Naive thymus-derived CD4-positive, alpha-beta T cell (primary cell): ENCODE measurements around the gene CAMK1D. TPM values are rescaled to one million over a fixed set of nuclear protein-coding genes. Genes with fewer than 3 reads are reported as not detected.

Source experiments
- ATAC-seq: fragments of 150-1000 bp; cut with Tn5 transposase; 2 replicates; pipeline ENCODE4 v1.10.0; 2021; ENCODE audit warnings: mild to moderate bottlenecking, moderate library complexity
- CTCF ChIA-PET: fragments of 350-600 bp; sonication (Branson Sonifier 250); formaldehyde crosslinking; loops from one replicate; lab custom pipeline; 2021; ENCODE audit warnings: antibody characterized with exemption; lab: Charles Lee
- POLR2A ChIA-PET: fragments of 350-600 bp; sonication (Branson Sonifier 250); formaldehyde crosslinking; loops from one replicate; lab custom pipeline; 2021; ENCODE audit warnings: antibody characterized with exemption, inconsistent platforms; lab: Charles Lee
- DNase-seq, 9 donors: peaks; one replicate each; pipeline versions ENCODE4 v3.0.0 to v3.0.0-alpha.2; 2020 to 2022; ENCODE audit warnings: mixed read lengths in 1 of 9
- H3K27ac ChIP-seq: one replicate; pipeline ENCODE4 v1.7.0; 2013; ENCODE audit warnings: mild to moderate bottlenecking, low read depth, low read length, moderate library complexity
- H3K27me3 ChIP-seq, 2 donors: one replicate each; pipeline ENCODE4 v1.7.0; 2013; ENCODE audit warnings: low read length in 2 of 2, mild to moderate bottlenecking in 2 of 2, moderate library complexity in 2 of 2; ENCODE audit not compliant: control insufficient read depth in 2 of 2, insufficient read depth in 2 of 2
- H3K36me3 ChIP-seq, 3 experiments: 1 replicate in 2 of 3; 2 replicates in 1 of 3; pipeline ENCODE4 v1.7.0; 2013; ENCODE audit warnings: low read length in 3 of 3, mild to moderate bottlenecking in 3 of 3, moderate library complexity in 1 of 3; ENCODE audit not compliant: insufficient read depth in 3 of 3, control insufficient read depth in 2 of 3
- H3K4me1 ChIP-seq, 2 donors: one replicate each; pipeline ENCODE4 v1.7.0; 2013; ENCODE audit warnings: low read length in 2 of 2, mild to moderate bottlenecking in 2 of 2, moderate library complexity in 1 of 2; ENCODE audit not compliant: control insufficient read depth in 2 of 2, insufficient read depth in 2 of 2
- H3K4me3 ChIP-seq: 2 replicates; pipeline ENCODE4 v1.7.0; 2013; ENCODE audit warnings: mild to moderate bottlenecking, low read length
- H3K9me3 ChIP-seq, 3 experiments: 1 replicate in 2 of 3; 2 replicates in 1 of 3; pipeline ENCODE4 v1.7.0; 2013; ENCODE audit warnings: low read length in 3 of 3; ENCODE audit not compliant: control insufficient read depth in 2 of 3
- H3K27ac Mint-ChIP-seq, 9 donors: one replicate each; pipeline ENCODE4 v1.8.0; 2020 to 2022; ENCODE audit warnings: mixed read lengths in 9 of 9, mild to moderate bottlenecking in 8 of 9, moderate library complexity in 5 of 9, inconsistent platforms in 2 of 9
- H3K27me3 Mint-ChIP-seq, 5 donors: one replicate each; pipeline ENCODE4 v1.8.0; 2021 to 2022; ENCODE audit warnings: mixed read lengths in 5 of 5, mild to moderate bottlenecking in 1 of 5
- H3K36me3 Mint-ChIP-seq, 5 donors: one replicate each; pipeline ENCODE4 v1.8.0; 2020 to 2022; ENCODE audit warnings: mixed read lengths in 5 of 5, mild to moderate bottlenecking in 3 of 5, inconsistent platforms in 1 of 5
- H3K4me1 Mint-ChIP-seq, 7 donors: one replicate each; pipeline ENCODE4 v1.8.0; 2020 to 2022; ENCODE audit warnings: mixed read lengths in 7 of 7, mild to moderate bottlenecking in 3 of 7, inconsistent platforms in 1 of 7
- H3K4me3 Mint-ChIP-seq, 10 donors: one replicate each; pipeline ENCODE4 v1.8.0; 2020 to 2022; ENCODE audit warnings: mild to moderate bottlenecking in 10 of 10, mixed read lengths in 10 of 10, moderate library complexity in 6 of 10, inconsistent platforms in 2 of 10
- H3K9me3 Mint-ChIP-seq, 11 donors: one replicate each; pipeline ENCODE4 v1.8.0; 2020 to 2022; ENCODE audit warnings: mixed read lengths in 11 of 11, mild to moderate bottlenecking in 4 of 11, inconsistent platforms in 1 of 11, moderate library complexity in 1 of 11
- intact Hi-C, 2 donors: fragments of 100-400 bp; cut with micrococcal nuclease; formaldehyde crosslinking; loops; one replicate each; pipeline ENCODE4 v1.15.1; 2023
- polyA plus RNA-seq, 2 donors: library from polyadenylated mRNA; unstranded; fragments of 300-500 nt; fragmentation: Illumina TruSeq; gene quantifications; one replicate each; pipeline ENCODE4 v1.2.3, GENCODE V29; 2021
- total RNA-seq, 6 experiments: library from RNA in 5 of 6; stranded (reverse) in 5 of 6; gene quantifications; 1 replicate in 5 of 6; 2 replicates in 1 of 6; pipeline ENCODE4 v1.2.3 and lab custom pipeline; 2021 to 2026

Gene CAMK1D
- total and polyA plus RNA-seq, 7 experiments from 2014 or later, result 12.5 to 43.2 (median 18.6) TPM

DNA sequence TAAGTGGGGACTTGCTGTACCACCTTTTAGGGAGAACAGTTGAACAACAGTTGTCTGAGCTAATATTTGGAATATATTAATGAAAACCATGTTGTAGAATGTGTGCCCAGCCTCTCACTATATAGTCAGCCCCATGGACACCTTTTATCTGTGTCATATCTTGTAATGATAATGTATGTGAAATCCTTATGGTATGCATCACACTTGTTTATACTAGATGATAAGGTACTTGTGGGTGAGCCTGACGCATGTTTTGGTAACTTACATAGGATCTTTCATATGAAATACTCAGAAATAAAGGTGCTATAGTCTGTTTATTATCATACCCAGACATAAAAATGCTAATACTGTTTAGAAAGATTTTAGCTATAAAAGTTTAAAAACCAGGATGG lies 32.8 kb downstream of the CAMK1D start:
- intact Hi-C loops, result no loop called here
- Histone ChIP-seq H3K36me3 (no peaks in the 10 kb centered on the region), H3K27me3 (no peaks in the 10 kb centered on the region), H3K27ac (no peak overlapping the region), H3K4me1 (no peaks in the 10 kb centered on the region), H3K9me3 (no peaks in the 10 kb centered on the region), H3K4me3 (no peak overlapping the region)
- H3K36me3 Mint-ChIP-seq, result peaks cover 3 to 21% (median 13%) of the 10 kb centered on the region in 5 donors
- ATAC-seq, result no peak
- no peak for DNase-seq
- H3K4me1 Mint-ChIP-seq, result peaks cover 0 to 22% (median 15%) of the 10 kb centered on the region in 7 donors
- H3K4me3 Mint-ChIP-seq, result no peak overlapping the region
- H3K9me3 Mint-ChIP-seq, result peaks cover 0 to 17% (median 5%) of the 10 kb centered on the region in 11 donors
- no peaks in the 10 kb centered on the region for H3K27me3 Mint-ChIP-seq
- ChIA-PET CTCF (no interaction called here), POLR2A (no interaction called here)
- H3K27ac Mint-ChIP-seq, result no peak overlapping the region

DNA sequence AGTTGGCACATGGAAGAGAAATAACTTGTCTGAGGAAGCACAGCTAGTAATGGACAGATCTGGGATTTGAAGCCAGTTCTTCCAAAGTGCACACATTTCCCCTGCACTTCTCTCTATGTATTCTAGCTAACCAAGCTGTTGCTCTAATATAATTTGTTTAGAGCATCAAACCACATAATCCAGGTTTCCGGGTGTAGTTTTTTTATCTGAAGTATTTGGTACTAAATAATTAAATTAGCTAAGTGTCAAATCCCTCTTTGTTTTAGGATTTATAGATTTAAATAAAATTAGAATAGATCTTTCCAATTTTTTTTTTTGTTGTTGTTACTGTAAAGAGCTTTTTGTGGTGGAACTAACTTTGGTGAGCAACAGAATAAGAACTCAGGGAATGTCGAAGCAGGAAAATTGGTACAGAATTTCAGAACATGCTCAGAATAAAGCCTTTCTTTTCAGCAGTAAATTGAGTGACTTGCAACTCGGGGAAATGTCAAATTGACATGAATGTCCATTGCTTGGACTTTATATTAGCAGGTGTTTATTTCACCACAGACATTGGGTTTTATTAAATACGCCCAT lies 33.7 kb downstream of the CAMK1D start:
- DNase-seq, result no peak
- Mint-ChIP-seq H3K9me3 (peaks cover 0 to 17% (median 5%) of the 10 kb centered on the region in 11 donors), H3K36me3 (peaks cover 3 to 17% (median 13%) of the 10 kb centered on the region in 5 donors), H3K27me3 (no peaks in the 10 kb centered on the region), H3K4me1 (peaks cover 0 to 21% (median 16%) of the 10 kb centered on the region in 7 donors), H3K27ac (peak overlapping the region in 1 of 9 donors; percentile 49), H3K4me3 (no peak overlapping the region)
- no peak for ATAC-seq
- ChIA-PET CTCF (no interaction called here), POLR2A (no interaction called here)
- Histone ChIP-seq H3K4me1 (no peaks in the 10 kb centered on the region), H3K4me3 (no peak overlapping the region), H3K9me3 (no peaks in the 10 kb centered on the region), H3K27me3 (no peaks in the 10 kb centered on the region), H3K27ac (no peak overlapping the region), H3K36me3 (no peaks in the 10 kb centered on the region)
- intact Hi-C loops, result no loop called here

DNA sequence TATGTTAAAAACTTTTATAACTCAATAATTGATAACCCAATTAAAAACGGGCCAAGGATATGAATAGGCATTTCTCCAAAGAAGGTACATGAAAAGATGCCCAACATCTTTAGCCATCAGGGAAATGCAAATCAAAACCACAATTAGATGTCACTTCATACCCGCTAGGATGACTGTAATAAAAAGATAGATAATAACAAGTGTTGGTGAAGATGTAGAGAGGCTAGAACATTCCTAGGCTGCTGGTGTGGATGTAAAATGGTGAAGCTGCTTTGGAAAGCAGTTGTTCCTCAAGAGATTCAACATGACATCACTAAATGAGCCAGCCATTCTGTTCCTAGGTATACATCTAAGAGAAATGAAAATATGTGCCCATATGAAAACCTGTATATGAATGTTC lies 35.6 kb downstream of the CAMK1D start:
- Mint-ChIP-seq H3K4me1 (peaks cover 2 to 39% (median 33%) of the 10 kb centered on the region in 7 donors), H3K4me3 (no peak overlapping the region), H3K27ac (no peak overlapping the region), H3K36me3 (peaks cover 3 to 17% (median 16%) of the 10 kb centered on the region in 5 donors), H3K9me3 (peaks cover 0 to 17% (median 5%) of the 10 kb centered on the region in 11 donors), H3K27me3 (no peaks in the 10 kb centered on the region)
- no peaks in the 10 kb centered on the region for H3K27me3 ChIP-seq
- DNase-seq, result no peak
- ATAC-seq, result no peak
- H3K36me3 ChIP-seq, result no peaks in the 10 kb centered on the region
- ChIA-PET POLR2A (no interaction called here), CTCF (no interaction called here)
- H3K4me3 ChIP-seq, result no peak overlapping the region
- intact Hi-C loops, result no loop called here
- H3K9me3 ChIP-seq, result no peaks in the 10 kb centered on the region
- no peak overlapping the region for H3K27ac ChIP-seq
- no peaks in the 10 kb centered on the region for H3K4me1 ChIP-seq

DNA sequence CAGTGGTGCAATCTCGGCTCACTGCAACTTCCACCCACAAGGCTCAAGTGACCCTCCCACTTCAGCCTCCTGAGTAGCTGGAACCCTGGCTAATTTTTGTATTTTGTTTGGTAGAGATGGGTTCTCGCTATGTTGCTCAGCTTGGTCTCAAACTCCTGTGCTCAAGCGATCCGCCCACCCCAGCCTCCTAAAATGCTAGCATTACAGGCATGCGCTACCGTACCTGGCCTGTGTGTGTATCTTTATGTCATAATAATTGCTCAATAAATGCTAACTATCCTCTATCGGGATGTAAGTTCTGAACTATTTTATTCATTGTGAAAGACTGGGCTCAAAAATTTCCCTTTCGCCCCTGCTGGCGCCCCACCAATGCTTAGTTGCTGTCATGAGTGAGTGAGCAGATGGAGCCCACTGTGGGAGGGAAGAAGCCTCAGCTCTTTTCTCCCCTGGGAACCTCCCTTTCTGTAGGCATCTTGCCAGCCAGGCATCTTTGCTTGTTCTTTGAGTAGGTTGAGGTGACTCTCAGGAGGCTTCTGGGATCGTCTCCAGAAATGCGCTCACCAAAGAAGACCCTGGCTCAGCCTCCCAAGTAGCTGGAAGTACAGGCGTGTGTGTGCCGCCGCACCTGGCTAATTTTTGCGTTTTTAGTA lies 38.3 kb downstream of the CAMK1D start:
- Mint-ChIP-seq H3K27me3 (no peaks in the 10 kb centered on the region), H3K4me3 (peak overlapping the region in 1 of 10 donors; percentile 29), H3K36me3 (peaks cover 3 to 20% (median 16%) of the 10 kb centered on the region in 5 donors), H3K27ac (peak overlapping the region in 1 of 9 donors; percentile 25), H3K9me3 (peaks cover 0 to 17% (median 5%) of the 10 kb centered on the region in 11 donors), H3K4me1 (peaks cover 2 to 58% (median 48%) of the 10 kb centered on the region in 7 donors)
- Histone ChIP-seq H3K27ac (no peak overlapping the region), H3K4me3 (no peak overlapping the region), H3K9me3 (no peaks in the 10 kb centered on the region), H3K36me3 (no peaks in the 10 kb centered on the region), H3K27me3 (no peaks in the 10 kb centered on the region), H3K4me1 (no peaks in the 10 kb centered on the region)
- intact Hi-C loops, result no loop called here
- DNase-seq (no peak), ATAC-seq (no peak)
- ChIA-PET CTCF (no interaction called here), POLR2A (no interaction called here)

DNA sequence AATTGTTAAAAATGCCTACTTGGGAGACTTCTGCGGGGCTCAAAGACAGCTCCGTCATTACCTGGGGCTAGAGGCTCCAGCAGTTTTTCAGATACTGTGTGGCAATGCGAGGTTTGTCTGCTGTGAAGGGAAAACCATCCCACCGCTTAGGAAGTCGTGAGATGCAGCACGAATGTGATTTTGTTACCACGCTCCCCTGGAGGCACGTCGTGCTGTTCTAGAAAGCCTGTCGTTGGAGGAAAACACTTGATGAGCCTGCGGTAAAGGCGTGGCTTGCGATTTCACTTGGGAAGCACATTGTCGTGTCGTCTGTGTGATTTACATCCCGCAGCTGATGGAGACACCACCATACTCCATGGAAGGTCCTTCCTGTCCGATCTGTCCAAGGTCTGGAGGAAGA lies 39.3 kb downstream of the CAMK1D start:
- Mint-ChIP-seq H3K4me1 (peaks cover 2 to 56% (median 50%) of the 10 kb centered on the region in 7 donors), H3K36me3 (peaks cover 3 to 22% (median 15%) of the 10 kb centered on the region in 5 donors), H3K27ac (peak overlapping the region in 2 of 9 donors; percentile 25 to 33), H3K9me3 (peaks cover 0 to 16% (median 4%) of the 10 kb centered on the region in 11 donors), H3K27me3 (no peaks in the 10 kb centered on the region), H3K4me3 (peak overlapping the region in 2 of 10 donors; percentile 32 to 71)
- Histone ChIP-seq H3K27me3 (no peaks in the 10 kb centered on the region), H3K36me3 (no peaks in the 10 kb centered on the region), H3K4me3 (no peak overlapping the region), H3K9me3 (no peaks in the 10 kb centered on the region), H3K4me1 (no peaks in the 10 kb centered on the region), H3K27ac (no peak overlapping the region)
- DNase-seq (no peak), ATAC-seq (no peak)
- CTCF ChIA-PET, result interaction anchor here (0.6 kb wide), 1 partner anchor 322 kb away, joined by 3 read pairs; no protein-coding TSS in a partner anchor
- intact Hi-C loops, result no loop called here
- POLR2A ChIA-PET, result no interaction called here

DNA sequence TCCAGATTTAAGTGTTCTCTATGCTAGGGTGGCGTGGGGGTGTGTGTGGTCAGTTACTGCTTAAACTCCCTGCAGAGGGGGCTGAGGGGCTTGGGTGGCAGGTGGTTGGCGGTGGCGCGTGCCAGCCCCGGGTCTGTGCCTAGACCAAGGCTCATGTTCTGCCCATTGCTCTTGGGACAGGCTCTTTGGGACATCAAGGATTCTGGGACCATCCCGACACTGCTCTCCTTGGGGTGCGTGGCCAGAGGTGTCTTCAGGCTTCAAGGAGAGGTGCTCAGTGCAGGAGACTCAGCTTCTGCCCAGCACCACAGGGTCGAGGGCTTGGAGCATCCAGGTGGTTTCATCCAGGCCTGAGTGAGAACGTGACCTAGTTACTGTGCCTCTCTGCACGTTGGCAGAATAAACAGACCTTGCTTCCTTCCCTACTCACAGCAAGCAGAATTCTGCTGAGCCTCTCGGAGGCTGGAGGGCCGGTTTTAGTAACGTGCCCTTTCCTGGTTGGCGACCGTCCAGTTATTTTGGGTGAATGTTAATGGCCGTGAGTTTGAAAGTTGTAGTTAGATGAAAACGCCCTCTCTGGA lies 39.9 kb downstream of the CAMK1D start:
- DNase-seq (no peak), ATAC-seq (no peak)
- Histone ChIP-seq H3K36me3 (no peaks in the 10 kb centered on the region), H3K4me1 (no peaks in the 10 kb centered on the region), H3K27ac (no peak overlapping the region), H3K27me3 (no peaks in the 10 kb centered on the region), H3K9me3 (no peaks in the 10 kb centered on the region), H3K4me3 (no peak overlapping the region)
- Mint-ChIP-seq H3K4me3 (no peak overlapping the region), H3K4me1 (peaks cover 2 to 62% (median 50%) of the 10 kb centered on the region in 7 donors), H3K36me3 (peaks cover 3 to 16% (median 9%) of the 10 kb centered on the region in 5 donors), H3K27me3 (no peaks in the 10 kb centered on the region), H3K27ac (peak overlapping the region in 1 of 9 donors; percentile 61), H3K9me3 (peaks cover 0 to 11% (median 3%) of the 10 kb centered on the region in 11 donors)
- ChIA-PET CTCF (interaction anchor here (0.6 kb wide), 1 partner anchor 321 kb away, joined by 3 read pairs; no protein-coding TSS in a partner anchor), POLR2A (no interaction called here)
- intact Hi-C loops, result no loop called here
